ENCODE measurements around the gene RFNG.

The RFNG gene

GRCh38 chr17:82035488-82035887, 16.1 kb downstream of the RFNG start:
- Histone ChIP-seq H3K4me3 (IDR thresholded peaks at IDR 0.05; ENCODE audit: insufficient read depth, low read depth, low read length) (no peak overlapping the region), H3K9ac (no peak overlapping the region), H3K27me3 (ENCODE audit: insufficient read depth, low read depth) (no peaks in the 10 kb centered on the region), H3K27ac (no peak overlapping the region), H3K4me2 (no peak overlapping the region), H3K36me3 (ENCODE audit: insufficient read depth) (no peaks in the 10 kb centered on the region), H3K4me1 (ENCODE audit: low read depth, poor library complexity, severe bottlenecking) (peaks cover 14% of the 10 kb centered on the region), H2AFZ (ENCODE audit: low read depth) (no peak overlapping the region), H4K20me1 (ENCODE audit: insufficient read depth) (no peaks in the 10 kb centered on the region), H3K79me2 (ENCODE audit: insufficient read depth, low read depth) (no peaks in the 10 kb centered on the region; the same call in 1 of the 2 replicates)
- TF ChIP-seq, protein P1, sequence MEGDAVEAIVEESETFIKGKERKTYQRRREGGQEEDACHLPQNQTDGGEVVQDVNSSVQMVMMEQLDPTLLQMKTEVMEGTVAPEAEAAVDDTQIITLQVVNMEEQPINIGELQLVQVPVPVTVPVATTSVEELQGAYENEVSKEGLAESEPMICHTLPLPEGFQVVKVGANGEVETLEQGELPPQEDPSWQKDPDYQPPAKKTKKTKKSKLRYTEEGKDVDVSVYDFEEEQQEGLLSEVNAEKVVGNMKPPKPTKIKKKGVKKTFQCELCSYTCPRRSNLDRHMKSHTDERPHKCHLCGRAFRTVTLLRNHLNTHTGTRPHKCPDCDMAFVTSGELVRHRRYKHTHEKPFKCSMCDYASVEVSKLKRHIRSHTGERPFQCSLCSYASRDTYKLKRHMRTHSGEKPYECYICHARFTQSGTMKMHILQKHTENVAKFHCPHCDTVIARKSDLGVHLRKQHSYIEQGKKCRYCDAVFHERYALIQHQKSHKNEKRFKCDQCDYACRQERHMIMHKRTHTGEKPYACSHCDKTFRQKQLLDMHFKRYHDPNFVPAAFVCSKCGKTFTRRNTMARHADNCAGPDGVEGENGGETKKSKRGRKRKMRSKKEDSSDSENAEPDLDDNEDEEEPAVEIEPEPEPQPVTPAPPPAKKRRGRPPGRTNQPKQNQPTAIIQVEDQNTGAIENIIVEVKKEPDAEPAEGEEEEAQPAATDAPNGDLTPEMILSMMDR (conservative IDR thresholded peaks at IDR 0.05; ENCODE audit: low read depth, low read length) = no peak

- Histone ChIP-seq H3K27me3 (ENCODE audit: insufficient read depth, low read depth) (no peaks in the 10 kb centered on the region), H4K20me1 (ENCODE audit: insufficient read depth) (no peaks in the 10 kb centered on the region), H3K4me3 (IDR thresholded peaks at IDR 0.05; ENCODE audit: insufficient read depth, low read depth, low read length) (no peak overlapping the region), H3K27ac (no peak overlapping the region), H3K79me2 (ENCODE audit: insufficient read depth, low read depth) (no peaks in the 10 kb centered on the region; the same call in 1 of the 2 replicates), H3K36me3 (ENCODE audit: insufficient read depth) (no peaks in the 10 kb centered on the region), H3K9ac (no peak overlapping the region), H2AFZ (ENCODE audit: low read depth) (no peak overlapping the region), H3K4me1 (ENCODE audit: low read depth, poor library complexity, severe bottlenecking) (peaks cover 21% of the 10 kb centered on the region), H3K4me2 (no peak overlapping the region)
- TF ChIP-seq, protein P1 (conservative IDR thresholded peaks at IDR 0.05; ENCODE audit: low read depth, low read length) = no peak
Measured at GRCh38 chr17:82034371-82035011, 17.1 kb downstream of the RFNG start.

- H3K4me2 ChIP-seq = peak overlapping the region; percentile 92; the same call in 1 of the 2 replicates
- H3K36me3 ChIP-seq (ENCODE audit: insufficient read depth) = no peaks in the 10 kb centered on the region
- H3K79me2 ChIP-seq (ENCODE audit: insufficient read depth, low read depth) = no peaks in the 10 kb centered on the region; the same call in 1 of the 2 replicates
- H4K20me1 ChIP-seq (ENCODE audit: insufficient read depth) = no peaks in the 10 kb centered on the region
- TF ChIP-seq, protein P1 (conservative IDR thresholded peaks at IDR 0.05; ENCODE audit: low read depth, low read length) = no peak
- H3K27ac ChIP-seq = no peak overlapping the region
- no peak overlapping the region for H2AFZ ChIP-seq (ENCODE audit: low read depth)
- H3K4me1 ChIP-seq (ENCODE audit: low read depth, poor library complexity, severe bottlenecking) = peaks cover 21% of the 10 kb centered on the region
- H3K4me3 ChIP-seq (IDR thresholded peaks at IDR 0.05; ENCODE audit: insufficient read depth, low read depth, low read length) = no peak overlapping the region
- no peaks in the 10 kb centered on the region for H3K27me3 ChIP-seq (ENCODE audit: insufficient read depth, low read depth)
- H3K9ac ChIP-seq = no peak overlapping the region
Measured at GRCh38 chr17:82033359-82034085, 18.1 kb downstream of the RFNG start.

- Histone ChIP-seq H3K27ac (peak overlapping the region; percentile 28; the same call in 1 of the 2 replicates), H3K4me2 (peak overlapping the region; percentile 92)
Measured at GRCh38 chr17:82031885-82032627, 19.6 kb downstream of the RFNG start.

More at GRCh38 chr17:82031885-82032627, 19.6 kb downstream of the RFNG start:
- H2AFZ ChIP-seq (ENCODE audit: low read depth) = peak overlapping the region; percentile 59
- peaks cover 15% of the 10 kb centered on the region for H3K4me1 ChIP-seq (ENCODE audit: low read depth, poor library complexity, severe bottlenecking)
- TF ChIP-seq, protein P1 (conservative IDR thresholded peaks at IDR 0.05; ENCODE audit: low read depth, low read length) = no peak
- H3K36me3 ChIP-seq (ENCODE audit: insufficient read depth) = no peaks in the 10 kb centered on the region
- no peaks in the 10 kb centered on the region; the same call in 1 of the 2 replicates for H3K79me2 ChIP-seq (ENCODE audit: insufficient read depth, low read depth)
- H3K27me3 ChIP-seq (ENCODE audit: insufficient read depth, low read depth) = no peaks in the 10 kb centered on the region
- H3K9ac ChIP-seq = peak overlapping the region; percentile 77
- H3K4me3 ChIP-seq (IDR thresholded peaks at IDR 0.05; ENCODE audit: insufficient read depth, low read depth, low read length) = no peak overlapping the region
- no peaks in the 10 kb centered on the region for H4K20me1 ChIP-seq (ENCODE audit: insufficient read depth)

All from KMS-11 (cell line).